Esophagus squamous epithelium (tissue), 5 donors: ENCODE measurements around the gene SLC26A11. TPM values are rescaled to one million over a fixed set of nuclear protein-coding genes. Genes with fewer than 3 reads are reported as not detected.
A peak's percentile ranks its signal among the peaks of the same experiment; 100 is the strongest.
"Not testable (repeated sequence)": the region's sequence is repeated elsewhere in the genome, so short reads cannot be mapped to it uniquely, and the experiment has no call there.

Source experiments
- DNase-seq: peaks from one replicate; lab custom pipeline; 2025; lab: John Stamatoyannopoulos, UW
- H3K27ac ChIP-seq, 4 donors: fragments of 200-600 bp; sonication (generic); one replicate each; pipeline ENCODE4 v1.5.1; 2016 to 2019; ENCODE audit warnings: mild to moderate bottlenecking in 1 of 4
- H3K27me3 ChIP-seq, 4 donors: fragments of 200-600 bp; sonication (generic); 1 replicate in 3 of 4; 2 replicates in 1 of 4; pipeline versions ENCODE4 v1.5.1 to v1.6.0; 2017 to 2021; ENCODE audit warnings: antibody characterized with exemption in 1 of 4
- H3K36me3 ChIP-seq, 3 donors: fragments of 200-600 bp; sonication (generic); one replicate each; pipeline ENCODE4 v1.5.1; 2016 to 2019
- H3K4me1 ChIP-seq, 3 donors: fragments of 200-600 bp; sonication (generic); one replicate each; pipeline ENCODE4 v1.5.1; 2017 to 2019
- H3K4me3 ChIP-seq, 4 donors: fragments of 200-600 bp; sonication (generic); 1 replicate in 3 of 4; 2 replicates in 1 of 4; pipeline ENCODE4 v1.5.1; 2016 to 2019; ENCODE audit warnings: mild to moderate bottlenecking in 2 of 4, moderate library complexity in 1 of 4
- H3K9me3 ChIP-seq, 3 donors: fragments of 200-600 bp; sonication (generic); one replicate each; pipeline ENCODE4 v1.5.1; 2016 to 2019
- CTCF ChIP-seq, 6 experiments: fragments of 450-650 bp in 4 of 6; fragments of 200-600 bp in 2 of 6; sonication (generic) in 2 of 6; IDR thresholded peaks; one replicate each; pipeline ENCODE4 v1.5.1; 2016 to 2019; ENCODE audit warnings: antibody characterized with exemption in 6 of 6, mild to moderate bottlenecking in 4 of 6, moderate library complexity in 4 of 6
- POLR2A ChIP-seq, 4 donors: fragments of 450-650 bp; IDR thresholded peaks; one replicate each; pipeline ENCODE4 v1.6.1; 2017; ENCODE audit warnings: antibody characterized with exemption in 4 of 4, mild to moderate bottlenecking in 4 of 4, moderate library complexity in 3 of 4
- WGBS, 2 donors: methylation state at CpG; one replicate each; pipeline ENCODE4 v1.1.5; 2018; 5-methylcytosine and 5-hydroxymethylcytosine counted together
- intact Hi-C: fragments of 100-400 bp; cut with DNase I; formaldehyde crosslinking; loops from one replicate; pipeline ENCODE4 v1.15.0; 2022
- total RNA-seq, 4 donors: library from RNA; depleted of rRNA; stranded (reverse); fragments of >200 nt; gene quantifications; one replicate each; pipeline ENCODE4 v1.1.0, GENCODE V29; 2016
- donor health status: DM: yes; HTN: yes; CAD: no.

Gene SLC26A11
- total RNA-seq, 4 donors from 2014 or later = 5.7 to 11.4 (median 7.6) TPM

DNA sequence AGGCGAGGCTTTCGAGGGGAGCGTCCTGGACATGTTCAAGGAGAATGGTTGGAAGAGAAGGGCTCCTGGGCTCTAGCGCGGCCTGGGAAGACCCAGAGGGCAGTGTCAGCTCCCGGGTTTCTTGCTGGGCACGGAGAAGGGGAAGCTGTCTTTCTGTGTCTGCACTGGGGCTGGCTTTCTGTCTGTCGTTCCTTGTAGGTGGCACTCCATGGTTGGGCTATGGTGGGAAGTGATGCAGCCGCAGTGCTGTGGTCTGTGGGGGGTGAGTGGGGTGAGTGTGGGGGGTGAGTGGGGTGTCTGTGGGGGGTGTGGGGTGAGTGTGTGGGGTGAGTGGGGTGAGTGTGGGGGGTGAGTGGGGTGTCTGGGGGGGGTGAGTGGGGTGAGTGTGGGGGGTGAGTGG lies 54.1 kb downstream of the SLC26A11 start:
- Histone ChIP-seq H3K36me3 (peaks cover 0 to 58% (median 12%) of the 10 kb centered on the region in 3 donors), H3K27me3 (no peaks in the 10 kb centered on the region), H3K27ac (no peak overlapping the region), H3K4me3 (no peak overlapping the region), H3K4me1 (peaks cover 10 to 41% (median 30%) of the 10 kb centered on the region in 3 donors), H3K9me3 (no peaks in the 10 kb centered on the region)
- 80 to 94% methylated on average over 6 to 8 of the region's 9 CpGs for WGBS, 2 donors
- no peak for DNase-seq
- intact Hi-C loops = no loop called here
- TF ChIP-seq POLR2A (IDR thresholded peaks at IDR 0.05) = no peak
- no peak for TF ChIP-seq CTCF (IDR thresholded peaks at IDR 0.05)

- DNase-seq = no peak
- no peaks in the 10 kb centered on the region for H3K27me3 ChIP-seq
- H3K4me1 ChIP-seq = peaks cover 14 to 47% (median 36%) of the 10 kb centered on the region in 3 donors
- H3K4me3 ChIP-seq = no peak overlapping the region
- no peaks in the 10 kb centered on the region for H3K9me3 ChIP-seq
- H3K27ac ChIP-seq = no peak overlapping the region
- H3K36me3 ChIP-seq = peaks cover 0 to 57% (median 12%) of the 10 kb centered on the region in 3 donors
- no peak for TF ChIP-seq POLR2A (IDR thresholded peaks at IDR 0.05)
- TF ChIP-seq CTCF (IDR thresholded peaks at IDR 0.05) = no peak
- intact Hi-C loops = no loop called here
- 80 to 82% methylated on average over 4 of the region's 4 CpGs for WGBS, 2 donors
Observed at GRCh38 chr17:80274871-80275449, 54.7 kb downstream of the SLC26A11 start.

- intact Hi-C loops, DNase-seq, H3K9me3 ChIP-seq, H3K4me3 ChIP-seq, H3K27me3 ChIP-seq, H3K27ac ChIP-seq: not testable (repeated sequence)
- 94 to 97% methylated on average over 8 of the region's 8 CpGs for WGBS, 2 donors
- Histone ChIP-seq H3K4me1 (peaks cover 16 to 46% (median 37%) of the 10 kb centered on the region in 3 donors), H3K36me3 (peaks cover 0 to 62% (median 12%) of the 10 kb centered on the region in 3 donors)
Observed at GRCh38 chr17:80275857-80276256, 55.6 kb downstream of the SLC26A11 start.

- no peak for DNase-seq
- no peaks in the 10 kb centered on the region for H3K27me3 ChIP-seq
Observed at GRCh38 chr17:80277751-80278671, 57.8 kb downstream of the SLC26A11 start.

GRCh38 chr17:80279895-80280294 lies 59.7 kb downstream of the SLC26A11 start:
- WGBS, 2 donors = 42 to 53% methylated on average over 7 to 13 of the region's 14 CpGs
- intact Hi-C loops = no loop called here

More at GRCh38 chr17:80277751-80278671, 57.8 kb downstream of the SLC26A11 start:
- intact Hi-C loops = no loop called here
- WGBS, 2 donors = 50 to 58% methylated on average over 10 to 11 of the region's 34 CpGs
- Histone ChIP-seq H3K9me3 (no peaks in the 10 kb centered on the region), H3K36me3 (peaks cover 5 to 72% (median 12%) of the 10 kb centered on the region in 3 donors), H3K27ac (peak overlapping the region; percentile 70 to 81 (median 78)), H3K4me3 (peak overlapping the region in 2 of 4 donors; percentile 2 to 32), H3K4me1 (peaks cover 16 to 45% (median 37%) of the 10 kb centered on the region in 3 donors)
- TF ChIP-seq POLR2A (IDR thresholded peaks at IDR 0.05) (no peak), CTCF (IDR thresholded peaks at IDR 0.05) (no peak)

More at GRCh38 chr17:80279895-80280294, 59.7 kb downstream of the SLC26A11 start:
- no peak for DNase-seq
- no peaks in the 10 kb centered on the region for H3K27me3 ChIP-seq
- no peak overlapping the region for H3K27ac ChIP-seq
- no peak for TF ChIP-seq POLR2A (IDR thresholded peaks at IDR 0.05)
- no peak for TF ChIP-seq CTCF (IDR thresholded peaks at IDR 0.05)
- H3K9me3 ChIP-seq = no peaks in the 10 kb centered on the region
- peaks cover 3 to 78% (median 5%) of the 10 kb centered on the region in 3 donors for H3K36me3 ChIP-seq
- peaks cover 16 to 38% (median 34%) of the 10 kb centered on the region in 3 donors for H3K4me1 ChIP-seq
- H3K4me3 ChIP-seq = no peak overlapping the region
